Endothelial cell of hepatic sinusoid (primary cell): ENCODE data around the gene ZSCAN2.
"Not testable (repeated sequence)": the region's sequence is repeated elsewhere in the genome, so short reads cannot be mapped to it uniquely, and the experiment has no call there.

ENCODE experiments used
- in situ Hi-C: cut with HindIII; loops from 2 replicates; pipeline ENCODE4 v1.10.0; 2017; ENCODE audit warnings: low sequenced_read_pairs

ZSCAN2 gene

GRCh38 chr15:84634228-84634837, 33.5 kb downstream of the ZSCAN2 start:
- in situ Hi-C loops = no loop called here

GRCh38 chr15:84638103-84638502, 37.3 kb downstream of the ZSCAN2 start:
- in situ Hi-C loops = no loop called here

DNA sequence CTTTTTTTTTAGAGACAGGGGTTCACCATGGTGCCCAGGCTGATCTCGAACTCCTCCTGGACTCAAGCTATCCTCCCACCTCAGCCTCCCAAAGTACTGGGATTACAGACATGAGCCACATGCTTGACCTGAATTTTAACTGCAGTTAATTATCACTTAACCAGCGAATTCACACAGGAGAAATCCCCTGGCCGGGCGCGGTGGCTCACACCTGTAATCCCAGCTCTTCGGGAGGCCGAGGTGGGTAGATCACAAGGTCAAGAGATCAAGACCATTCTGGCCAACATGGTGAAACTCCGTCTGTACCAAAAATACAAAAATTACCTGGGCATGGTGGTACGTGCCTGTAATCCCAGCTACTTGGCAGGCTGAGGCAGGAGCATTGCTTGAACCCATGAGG, 41.1 kb downstream of the ZSCAN2 start:
- in situ Hi-C loops = not testable (repeated sequence)

DNA sequence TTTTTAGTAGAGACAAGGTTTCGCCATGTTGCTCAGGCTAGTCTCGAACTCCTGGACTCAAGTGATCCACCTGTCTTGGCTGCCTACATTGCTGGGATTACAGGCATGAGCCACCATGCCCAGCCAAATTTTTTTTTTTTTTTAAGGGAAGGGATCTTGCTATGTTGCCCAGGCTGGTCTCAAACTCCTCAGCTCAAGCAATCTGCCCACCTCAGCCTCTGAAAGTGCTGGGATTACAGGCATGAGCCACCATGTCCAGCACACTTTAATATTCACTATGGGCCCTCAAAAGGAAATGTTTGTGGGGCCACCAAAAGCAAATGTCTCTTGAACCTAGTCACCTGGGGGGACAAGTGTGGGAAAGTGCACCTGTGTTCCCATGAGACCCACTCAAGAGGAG, 41.8 kb downstream of the ZSCAN2 start:
- in situ Hi-C loops = not testable (repeated sequence)

DNA sequence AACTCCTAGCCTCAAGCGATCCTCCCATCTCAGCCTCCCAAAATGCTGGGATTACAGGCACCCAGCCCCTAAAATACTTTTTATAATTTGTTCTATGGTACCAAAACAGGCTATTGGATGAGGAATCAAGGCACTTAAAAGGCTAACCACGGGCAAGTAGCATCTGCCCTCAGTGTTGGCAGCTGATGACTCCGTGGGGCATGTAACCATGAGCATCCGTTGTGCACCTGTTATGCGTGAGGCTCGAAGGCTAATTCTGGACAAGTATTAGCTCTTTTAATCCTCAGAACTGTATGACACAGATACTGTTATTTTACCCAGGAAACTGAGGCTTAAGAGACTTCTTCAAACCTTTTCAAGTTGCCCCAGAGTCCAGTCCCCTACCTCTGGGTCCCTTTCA, 43.0 kb downstream of the ZSCAN2 start:
- in situ Hi-C loops = no loop called here

DNA sequence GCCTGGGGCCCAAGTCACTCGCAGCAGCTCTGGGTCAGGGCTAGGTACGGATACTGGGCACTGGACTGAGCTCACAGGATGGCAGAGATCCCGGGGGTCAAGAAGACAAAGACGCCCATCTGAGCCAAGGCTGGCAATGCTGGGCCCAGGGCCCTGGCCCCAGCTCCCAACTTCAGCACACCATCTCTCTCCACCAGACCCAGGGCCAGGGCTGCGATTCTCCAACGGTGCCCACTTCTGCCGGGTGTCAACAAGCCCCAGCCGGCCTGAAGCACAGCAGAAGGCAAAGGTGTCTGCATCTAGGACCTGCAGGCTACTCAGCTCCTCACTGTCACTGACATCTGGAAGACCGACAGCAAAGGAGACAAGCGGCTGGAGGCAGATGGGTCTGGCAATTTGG, 44.7 kb downstream of the ZSCAN2 start:
- in situ Hi-C loops = loop anchor here (5.0 kb wide), 1 partner anchor 57 kb away; no protein-coding TSS in a partner anchor

DNA sequence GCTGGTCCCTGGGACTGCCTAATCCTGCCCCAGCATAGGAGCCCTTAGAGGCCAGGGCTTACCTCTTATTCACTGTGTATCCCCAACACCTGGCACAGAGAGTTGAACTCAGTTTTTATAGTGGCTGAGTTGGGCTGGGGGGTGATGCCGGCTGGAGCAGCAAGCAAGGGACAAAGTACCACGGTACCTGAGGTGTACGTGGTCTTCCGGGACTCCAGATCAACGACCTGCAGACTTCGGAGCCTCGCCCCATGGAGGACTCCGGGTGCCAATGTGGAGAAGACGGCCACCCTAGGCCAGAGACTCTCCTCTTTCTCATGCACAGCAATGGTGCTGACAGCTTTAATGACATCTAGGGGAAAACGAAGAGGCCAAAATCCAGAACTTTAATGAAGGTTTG, 45.2 kb downstream of the ZSCAN2 start:
- in situ Hi-C loops = loop anchor here (5.0 kb wide), 1 partner anchor 56 kb away; no protein-coding TSS in a partner anchor

- in situ Hi-C loops = loop anchor here (5.0 kb wide), 1 partner anchor 55 kb away; no protein-coding TSS in a partner anchor
These were observed 46.9 kb downstream of the ZSCAN2 start for GRCh38 chr15:84647726-84648125.

DNA sequence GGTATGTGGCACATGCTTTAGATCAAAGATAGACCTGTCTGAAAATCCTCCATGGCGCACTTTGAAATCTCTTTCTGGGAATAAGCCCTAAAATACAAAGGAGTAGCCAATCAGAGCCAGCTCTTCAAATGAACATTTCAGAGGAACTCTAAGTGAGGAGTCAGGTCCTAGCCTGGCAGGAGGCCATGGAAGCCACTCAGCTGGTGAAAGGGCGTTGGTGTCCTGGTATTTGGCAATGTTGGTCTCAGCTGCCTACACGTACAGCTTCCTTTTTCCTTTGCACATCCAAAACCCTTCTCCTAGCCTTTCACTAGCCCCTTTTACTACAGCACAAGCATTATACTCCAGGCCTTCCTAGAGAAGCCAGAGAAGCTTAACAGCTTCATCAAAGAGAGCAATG, 47.7 kb downstream of the ZSCAN2 start:
- in situ Hi-C loops = loop anchor here (5.0 kb wide), 1 partner anchor 54 kb away; no protein-coding TSS in a partner anchor

- in situ Hi-C loops = loop anchor here (5.0 kb wide), 1 partner anchor 53 kb away; no protein-coding TSS in a partner anchor
These were observed 48.9 kb downstream of the ZSCAN2 start for GRCh38 chr15:84649706-84650105.

DNA sequence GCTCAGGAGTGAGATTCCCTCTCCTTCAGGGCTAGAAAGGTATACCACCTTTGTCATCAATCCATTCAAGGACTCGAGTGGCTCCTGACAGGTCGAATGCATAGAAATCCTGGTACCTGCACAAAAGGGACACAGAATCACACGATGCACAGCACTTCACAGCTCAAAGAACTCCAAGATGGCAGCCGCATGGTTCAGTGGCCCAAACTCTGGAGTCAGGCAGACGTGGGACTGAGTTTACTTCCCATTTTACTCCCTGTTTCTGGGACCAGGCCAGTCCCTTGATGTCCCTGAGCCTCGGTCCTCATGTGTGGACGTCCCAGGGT, 52.7 kb downstream of the ZSCAN2 start:
- in situ Hi-C loops = no loop called here

DNA sequence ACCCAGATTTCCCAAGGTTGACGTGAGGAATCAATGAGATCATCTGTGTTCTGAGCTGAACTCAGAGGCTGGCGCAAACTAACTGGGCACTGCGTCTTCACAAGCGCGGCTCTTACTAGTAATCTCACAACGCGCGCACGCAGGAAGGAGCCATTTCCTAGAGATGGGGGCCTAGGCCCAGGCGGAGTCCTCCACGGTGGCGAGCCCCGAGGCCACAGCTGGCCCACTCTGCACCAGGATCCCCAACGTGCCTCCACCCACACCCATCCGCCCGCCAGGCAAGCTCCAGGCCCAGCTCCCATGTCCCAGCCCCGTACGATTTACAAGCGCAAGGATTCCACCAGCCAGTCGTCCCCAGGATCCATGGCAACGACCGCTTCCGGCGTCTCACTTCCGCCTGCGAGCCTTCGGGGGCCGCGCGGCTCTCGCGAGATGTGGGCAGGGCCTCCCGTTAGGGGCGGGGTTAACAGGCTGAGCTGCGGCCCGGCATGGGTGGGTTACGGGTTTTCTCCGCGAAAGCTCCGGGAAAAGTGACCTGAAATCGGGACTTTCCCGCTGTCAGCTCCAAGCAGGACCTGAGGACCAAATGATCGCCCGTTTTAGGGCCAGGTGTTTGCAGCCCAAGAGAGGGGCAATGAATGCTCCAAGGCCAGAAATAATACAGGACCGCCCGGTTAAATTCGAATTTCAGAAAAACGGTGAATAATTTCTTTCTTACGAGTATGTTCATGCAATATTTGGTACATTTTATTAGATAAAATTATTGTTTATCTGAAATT, 53.3 kb downstream of the ZSCAN2 start, which contains the start of gene WDR73:
TSS of gene WDR73 (minus strand) at position 374 of the 779 bp plus-strand sequence. CDS start at position 365, 9 bp downstream.
- in situ Hi-C loops = no loop called here

DNA sequence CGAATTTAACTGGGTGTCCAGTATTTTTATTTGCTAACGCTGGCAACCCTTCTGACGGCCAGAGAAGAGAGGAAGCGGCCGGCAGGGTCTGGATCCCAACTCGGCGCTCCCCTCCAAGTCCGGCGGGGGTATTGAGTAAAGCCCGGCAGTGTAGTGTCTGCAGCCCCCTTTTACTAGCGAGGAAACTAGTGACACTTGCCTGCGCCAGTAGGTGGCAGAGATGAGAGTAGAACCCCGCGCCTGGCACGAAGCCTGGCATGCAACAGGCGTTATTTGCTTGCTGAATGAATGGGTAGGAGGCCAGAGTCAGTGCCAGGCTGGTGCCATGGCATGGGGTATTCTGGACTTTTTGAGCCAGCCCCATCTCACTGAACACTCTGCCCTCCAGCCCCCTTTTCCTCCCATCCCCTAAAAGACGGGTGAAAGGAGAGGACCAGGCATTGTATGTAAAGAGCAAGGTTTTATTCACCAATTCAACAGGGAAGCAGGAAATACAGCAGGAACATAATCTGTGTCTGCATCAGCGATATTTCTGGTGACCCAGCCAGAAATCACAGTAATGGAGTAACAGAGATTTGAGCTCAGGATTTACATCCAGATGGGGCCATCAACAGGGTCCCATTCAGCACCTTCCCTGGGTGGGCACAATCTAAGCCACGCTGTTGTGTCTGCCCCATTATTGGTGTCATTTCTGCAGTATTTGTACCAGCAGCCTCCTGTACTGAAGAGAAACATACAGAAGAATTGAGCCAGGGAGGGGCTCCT, 54.1 kb downstream of the ZSCAN2 start:
- in situ Hi-C loops = no loop called here

- in situ Hi-C loops = no loop called here
These were observed 56.2 kb downstream of the ZSCAN2 start for GRCh38 chr15:84656972-84657371.

GRCh38 chr15:84657748-84658079, 56.9 kb downstream of the ZSCAN2 start:
- in situ Hi-C loops = no loop called here

DNA sequence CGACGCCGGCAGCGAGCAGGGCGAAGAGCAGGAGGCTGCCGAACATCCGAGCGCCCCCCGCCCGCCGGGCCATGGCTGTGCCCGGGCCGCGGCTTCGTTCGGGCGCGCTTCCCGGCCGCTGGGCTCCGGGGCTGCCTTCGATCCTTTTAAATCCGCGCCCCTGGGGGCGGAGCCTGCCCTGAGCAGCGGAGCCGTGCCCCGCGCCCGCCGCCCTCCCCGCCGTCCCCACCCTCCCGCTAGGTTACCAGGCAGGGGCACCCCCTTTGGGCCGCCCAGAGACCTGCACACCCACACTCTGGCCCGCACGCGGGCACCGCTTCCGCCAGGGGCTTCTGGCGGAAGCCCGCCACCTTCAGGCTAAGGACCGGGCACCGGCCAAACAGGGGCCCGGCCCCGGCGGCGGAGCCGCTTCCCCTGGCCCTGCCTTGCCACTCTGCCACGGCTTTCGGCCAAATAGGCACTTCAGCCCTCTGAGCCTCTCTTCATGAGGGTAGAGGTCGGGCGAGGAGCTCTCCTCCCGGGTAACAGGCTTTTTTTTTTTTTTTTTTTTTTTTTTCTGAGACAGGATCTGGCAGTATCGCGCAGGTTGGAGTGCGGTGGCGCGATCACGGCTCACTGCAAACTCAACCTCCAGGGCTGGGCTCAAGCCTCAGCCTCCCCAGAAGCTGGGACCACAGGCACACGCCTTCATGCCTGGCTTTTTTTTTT, 57.4 kb downstream of the ZSCAN2 start, which contains the start of gene NMB:
TSS of gene NMB (minus strand) at position 120 of the 708 bp plus-strand sequence. CDS start at position 73, 47 bp downstream.
- in situ Hi-C loops = no loop called here

DNA sequence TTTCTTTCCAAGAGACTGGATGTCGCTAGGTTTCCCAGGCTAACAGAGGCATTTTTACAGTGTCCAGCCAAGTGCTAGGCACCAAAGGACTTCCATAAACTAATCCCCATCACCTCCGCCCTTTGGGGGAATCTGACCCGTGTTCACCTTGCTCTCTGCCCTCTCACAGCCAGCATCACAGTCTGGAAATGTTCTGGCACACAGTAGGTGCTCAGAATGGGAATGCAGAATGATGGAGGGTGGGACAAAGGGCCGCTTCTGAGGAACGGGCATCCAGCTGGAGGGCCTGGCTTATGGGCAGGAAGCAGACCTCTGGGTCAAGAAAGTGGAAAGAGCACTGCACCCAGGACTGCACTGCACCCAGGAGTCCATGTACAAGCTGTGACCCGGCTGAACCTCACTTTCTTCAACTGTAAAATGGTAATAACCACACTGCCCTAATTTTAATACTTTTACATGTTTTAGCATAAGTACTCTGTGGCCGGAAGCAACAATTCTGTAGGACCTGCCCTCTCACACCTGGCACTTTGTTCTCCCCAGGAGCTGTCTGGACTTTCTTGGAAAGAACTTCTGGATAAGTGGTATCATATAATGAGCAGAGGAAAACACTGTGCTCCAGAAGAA, 58.1 kb downstream of the ZSCAN2 start:
- in situ Hi-C loops = no loop called here

GRCh38 chr15:84659904-84660781, 59.3 kb downstream of the ZSCAN2 start:
- in situ Hi-C loops = loop anchor here (5.0 kb wide), 1 partner anchor 82 kb away; no protein-coding TSS in a partner anchor

GRCh38 chr15:84661001-84661400, 60.2 kb downstream of the ZSCAN2 start:
- in situ Hi-C loops = loop anchor here (5.0 kb wide), 1 partner anchor 81 kb away; no protein-coding TSS in a partner anchor
